SK-N-SH (cell line): ENCODE results near the gene AKR1A1. TPM values are rescaled to one million over a fixed set of nuclear protein-coding genes. Genes with fewer than 3 reads are reported as not detected.
"Not testable (repeated sequence)": the region's sequence is repeated elsewhere in the genome, so short reads cannot be mapped to it uniquely, and the experiment has no call there.

Experiments used
- CTCF ChIA-PET: fragments of 300-600, 350-600 bp; formaldehyde crosslinking; extraction: SDS; loops from one replicate; lab custom pipeline; 2021; lab: Yijun Ruan, JAX
- POLR2A ChIA-PET: fragments of 350-600 bp; sonication (Branson Sonifier 250); formaldehyde crosslinking; extraction: SDS; loops from one replicate; lab custom pipeline; 2020; ENCODE audit warnings: antibody characterized with exemption, inconsistent platforms; lab: Yijun Ruan, JAX
- DNase-seq: peaks from one replicate; pipeline ENCODE4 v3.0.0; 2012
- H2AFZ ChIP-seq: fragments of 200-600 bp; sonication (generic); 2 replicates; pipeline ENCODE4 v1.8.1; 2016; ENCODE audit warnings: antibody characterized with exemption, mild to moderate bottlenecking, low read depth
- H3F3A ChIP-seq: fragments of 200-600 bp; sonication (generic); replicated peaks from 2 replicates; pipeline ENCODE3; 2016; ENCODE audit warnings: antibody characterized with exemption, mild to moderate bottlenecking; ENCODE audit not compliant: insufficient read depth
- H3K27ac ChIP-seq, 2 experiments: fragments of 200-500 bp in 1 of 2; fragments of 200-600 bp in 1 of 2; sonication (Bioruptor generic) in 1 of 2; sonication (generic), shearing (Covaris generic) in 1 of 2; 2 replicates each; pipeline versions ENCODE4 v1.5.1 to v1.6.1; 2014 to 2016; ENCODE audit warnings: low read depth in 2 of 2, inconsistent platforms in 1 of 2, low read length in 1 of 2, mild to moderate bottlenecking in 1 of 2, mixed read lengths in 1 of 2
- H3K27me3 ChIP-seq: fragments of 200-600 bp; sonication (generic), shearing (Covaris generic); 2 replicates; pipeline ENCODE4 v1.6.1; 2016; ENCODE audit warnings: mixed run types; ENCODE audit not compliant: insufficient read depth
- H3K36me3 ChIP-seq, 2 experiments: fragments of 200-500 bp in 1 of 2; fragments of 200-600 bp in 1 of 2; sonication (Bioruptor generic) in 1 of 2; sonication (generic) in 1 of 2; replicated peaks in 1 of 2; 2 replicates each; pipeline versions ENCODE3 to v1.5.1; 2014 to 2016; ENCODE audit warnings: low read length in 1 of 2, mild to moderate bottlenecking in 1 of 2; ENCODE audit not compliant: insufficient read depth in 2 of 2, control insufficient read depth in 1 of 2
- H3K4me1 ChIP-seq, 2 experiments: fragments of 200-500 bp in 1 of 2; fragments of 200-600 bp in 1 of 2; sonication (Bioruptor generic) in 1 of 2; sonication (generic), shearing (Covaris generic) in 1 of 2; 2 replicates each; pipeline versions ENCODE4 v1.5.1 to v1.6.1; 2014 to 2016; ENCODE audit warnings: low read depth in 1 of 2, low read length in 1 of 2, mixed run types in 1 of 2; ENCODE audit not compliant: insufficient read depth in 2 of 2, control insufficient read depth in 1 of 2
- H3K4me2 ChIP-seq: fragments of 200-600 bp; sonication (generic), shearing (Covaris generic); 2 replicates; pipeline ENCODE4 v1.6.1; 2017; ENCODE audit warnings: mixed run types
- H3K4me3 ChIP-seq, 2 experiments: fragments of 200-500 bp in 1 of 2; fragments of 200-600 bp in 1 of 2; sonication (Bioruptor generic) in 1 of 2; sonication (generic), shearing (Covaris generic) in 1 of 2; 2 replicates each; pipeline versions ENCODE4 v1.5.1 to v1.8.1; 2014 to 2016; ENCODE audit warnings: low read depth in 2 of 2, inconsistent platforms in 1 of 2, low read length in 1 of 2, mild to moderate bottlenecking in 1 of 2, mixed read lengths in 1 of 2, moderate library complexity in 1 of 2
- H3K79me2 ChIP-seq: fragments of 200-600 bp; sonication (generic); 2 replicates; pipeline ENCODE4 v1.8.1; 2017; ENCODE audit warnings: mild to moderate bottlenecking; ENCODE audit not compliant: insufficient read depth
- H3K9ac ChIP-seq: fragments of 200-600 bp; sonication (generic); 2 replicates; pipeline ENCODE4 v1.6.1; 2017; ENCODE audit warnings: mixed run types
- H3K9me2 ChIP-seq: fragments of 200-600 bp; sonication (generic); 2 replicates; pipeline ENCODE4 v1.6.1; 2017; ENCODE audit warnings: mixed run types
- H3K9me3 ChIP-seq: fragments of 200-600 bp; sonication (generic); 2 replicates; pipeline ENCODE4 v1.6.1; 2017; ENCODE audit warnings: mixed run types, mild to moderate bottlenecking, moderate library complexity
- H4K20me1 ChIP-seq: fragments of 200-600 bp; sonication (generic); 2 replicates; pipeline ENCODE4 v1.6.1; 2017; ENCODE audit warnings: mild to moderate bottlenecking, mixed run types; ENCODE audit not compliant: insufficient read depth
- FOSL2 ChIP-seq: IDR thresholded peaks from 2 replicates; pipeline ENCODE4 v1.4.0; 2012; ENCODE audit warnings: low read depth, mild to moderate bottlenecking, moderate library complexity, borderline replicate concordance
- IRF3 ChIP-seq: fragments of 150-350 bp; IDR thresholded peaks from 2 replicates; pipeline ENCODE4 v1.6.1; 2016; ENCODE audit warnings: mild to moderate bottlenecking, low read depth, low read length
- RCOR1 ChIP-seq: fragments of 150-350 bp; IDR thresholded peaks from 2 replicates; pipeline ENCODE4 v1.6.1; 2017; ENCODE audit warnings: antibody characterized with exemption, low read length
- REST ChIP-seq: IDR thresholded peaks from 2 replicates; pipeline ENCODE4 v1.6.1; 2012; ENCODE audit warnings: mild to moderate bottlenecking, low read depth, low read length, moderate library complexity
- TAF1 ChIP-seq: IDR thresholded peaks from 2 replicates; pipeline ENCODE4 v1.6.1; 2012; ENCODE audit warnings: low read depth, mild to moderate bottlenecking, low read length, moderate library complexity, borderline replicate concordance
- TCF12 ChIP-seq: IDR thresholded peaks from 2 replicates; pipeline ENCODE4 v1.4.0; 2012
- ZBTB33 ChIP-seq: IDR thresholded peaks from 2 replicates; pipeline ENCODE4 v1.4.0; 2012; ENCODE audit warnings: low read depth, borderline replicate concordance
- WGBS: methylation state at CpG from one replicate; pipeline ENCODE4 v1.1.6; 2017; ENCODE audit warnings: low lambda C conversion rate; 5-methylcytosine and 5-hydroxymethylcytosine counted together
- polyA plus RNA-seq, 3 experiments: library from polyadenylated mRNA; depleted of rRNA; stranded (reverse); fragments of >200 nt; gene quantifications; 2 replicates each; pipeline ENCODE4 v1.2.3, GENCODE V29; 2012

AKR1A1 gene
- polyA plus RNA-seq, 1 of the 3 experiments (the other 2 are of a cell fraction): 156 TPM

- ChIA-PET CTCF (interaction anchor here (1.1 to 3.6 kb wide), 3 partner anchors 9 to 51 kb away, joined by 3 to 18 read pairs (median 3); no protein-coding TSS in a partner anchor), POLR2A (interaction anchor here (1.0 kb wide), 2 partner anchors 14 to 32 kb away, joined by 3 to 5 read pairs; partner anchors contain the start of gene AKR1A1)
- TF ChIP-seq TCF12 (0 out of 2 replicates have a peak, but pooled peaks have one; percentile 12), ZBTB33 (no peak)
- H4K20me1 ChIP-seq: peaks cover 39% of the 10 kb centered on the region
- WGBS: 48% methylated on average over 1 of the region's 1 CpG
- no peak for DNase-seq
- H3K36me3 ChIP-seq: peaks cover 31 to 46% of the 10 kb centered on the region in 2 experiments
- peak overlapping the region in 1 of 2 experiments; percentile 91; a peak in 1 of 4 replicates for H3K4me3 ChIP-seq
- peaks cover 6 to 15% of the 10 kb centered on the region in 2 experiments; a peak in 3 of 4 replicates for H3K4me1 ChIP-seq
- H3K27me3 ChIP-seq: no peaks in the 10 kb centered on the region
- peaks cover 13% of the 10 kb centered on the region for H3F3A ChIP-seq
- H3K9ac ChIP-seq: 0 out of 2 replicates have a peak overlapping the region, but pooled peaks have one; percentile 2
- no peak overlapping the region for H2AFZ ChIP-seq
- peak overlapping the region; percentile 90 for H3K4me2 ChIP-seq
- peak overlapping the region in 1 of 2 experiments; percentile 35; a peak in 1 of 4 replicates for H3K27ac ChIP-seq
- no peaks in the 10 kb centered on the region for H3K9me3 ChIP-seq
- H3K9me2 ChIP-seq: no peaks in the 10 kb centered on the region
- H3K79me2 ChIP-seq: peaks cover 75% of the 10 kb centered on the region
Observed at GRCh38 chr1:45518910-45519309, 31.7 kb upstream of the AKR1A1 start.

GRCh38 chr1:45519774-45520173, 30.9 kb upstream of the AKR1A1 start:
- peak overlapping the region in 1 of 2 experiments; percentile 91; a peak in 2 of 4 replicates for H3K4me3 ChIP-seq
- ChIA-PET POLR2A (interaction anchor here (2.9 kb wide), 1 partner anchor 31 kb away, joined by 47 read pairs; the partner anchor contains the start of gene AKR1A1), CTCF (interaction anchor here (1.1 to 3.6 kb wide), 3 partner anchors 10 to 50 kb away, joined by 3 to 18 read pairs (median 3); no protein-coding TSS in a partner anchor)
- 69% methylated on average over 16 of the region's 16 CpGs for WGBS
- not testable (repeated sequence) for H3K27ac ChIP-seq, H3K27me3 ChIP-seq, DNase-seq, H2AFZ ChIP-seq, H3K9me3 ChIP-seq, H3K9me2 ChIP-seq, H3F3A ChIP-seq
- peak overlapping the region; percentile 2; the same call in 1 of the 2 replicates for H3K9ac ChIP-seq
- peaks cover 6 to 15% of the 10 kb centered on the region in 2 experiments; a peak in 3 of 4 replicates for H3K4me1 ChIP-seq
- peak overlapping the region; percentile 90 for H3K4me2 ChIP-seq
- H3K79me2 ChIP-seq: peaks cover 69% of the 10 kb centered on the region
- peaks cover 39% of the 10 kb centered on the region for H4K20me1 ChIP-seq
- peaks cover 23 to 41% of the 10 kb centered on the region in 2 experiments for H3K36me3 ChIP-seq

GRCh38 chr1:45521413-45522323, 29.0 kb upstream of the AKR1A1 start, which contains the start of gene PRDX1:
Gene PRDX1, minus strand, starts transcription at chr1:45521884. Its CDS starts 2,841 bp downstream, at chr1:45519043.
- POLR2A ChIA-PET: interaction anchor here (0.6 to 2.9 kb wide), 27 partner anchors 9 to 510 kb away, joined by 3 to 47 read pairs (median 7); partner anchors contain the start of genes AKR1A1, CCDC163, HECTD3 and MAST2
- no peak for TF ChIP-seq IRF3
- peak; percentile 100 for TF ChIP-seq TAF1
- TF ChIP-seq RCOR1: peak; percentile 80
- TF ChIP-seq TCF12: peak; percentile 29; the same call in 1 of the 2 replicates
- TF ChIP-seq REST: peak; percentile 83
- peak; percentile 30; the same call in 1 of the 2 replicates for TF ChIP-seq FOSL2

More at GRCh38 chr1:45521413-45522323, 29.0 kb upstream of the AKR1A1 start, which contains the start of gene PRDX1:
- Histone ChIP-seq H3K9me3 (no peaks in the 10 kb centered on the region), H3K4me1 (peaks cover 6 to 15% of the 10 kb centered on the region in 2 experiments; a peak in 3 of 4 replicates), H3K27me3 (no peaks in the 10 kb centered on the region), H3K9me2 (no peaks in the 10 kb centered on the region), H3K9ac (peak within 1 kb of the TSS; percentile 95), H3K36me3 (peaks cover 6 to 22% of the 10 kb centered on the region in 2 experiments), H3K4me2 (peak within 1 kb of the TSS; percentile 90), H4K20me1 (peaks cover 28% of the 10 kb centered on the region), H3F3A (peaks cover 8% of the 10 kb centered on the region), H3K27ac (peak within 1 kb of the TSS; percentile 92), H3K4me3 (peak within 1 kb of the TSS; percentile 75 to 91), H3K79me2 (peaks cover 50% of the 10 kb centered on the region), H2AFZ (peak within 1 kb of the TSS; percentile 76)
- CTCF ChIA-PET: interaction anchor here (0.9 to 2.3 kb wide), 12 partner anchors 9 to 218 kb away, joined by 3 to 13 read pairs (median 4); partner anchors contain the start of gene AKR1A1
- DNase-seq: peak; percentile 97
- under 1% methylated on average over 25 of the region's 72 CpGs for WGBS
